ENCODE measurements around the gene CNTNAP2.
A peak's percentile ranks its signal among the peaks of the same experiment; 100 is the strongest.

Gene CNTNAP2

DNA sequence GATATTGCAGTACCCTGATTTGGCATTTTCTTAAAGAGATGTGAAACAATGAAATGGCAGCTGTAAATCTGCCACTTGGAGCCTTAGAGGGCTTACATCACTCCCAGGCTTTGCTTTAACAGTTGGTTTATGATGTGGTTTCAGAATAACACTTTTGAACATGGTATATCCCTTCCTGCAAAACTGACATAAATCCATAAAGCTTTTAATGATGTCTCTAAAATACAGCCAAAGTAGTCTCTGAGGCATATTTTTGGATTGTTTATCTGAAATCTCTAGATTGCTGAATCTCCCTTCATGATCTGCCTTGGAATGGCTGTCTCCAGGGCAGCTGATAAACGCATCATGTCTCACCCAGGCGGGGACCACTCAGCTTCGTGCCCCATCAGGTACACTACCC is 2096.1 kb downstream of the CNTNAP2 start:
- Histone ChIP-seq H3K4me3 (ENCODE audit: low read depth, low read length) (no peak overlapping the region), H3K4me1 (ENCODE audit: control insufficient read depth, insufficient read depth, low read length) (no peaks in the 10 kb centered on the region), H3K9me3 (ENCODE audit: control insufficient read depth, insufficient read depth, low read depth, low read length) (no peaks in the 10 kb centered on the region), H3K36me3 (ENCODE audit: control insufficient read depth in 2 of 2, insufficient read depth in 1 of 2, low read length in 2 of 2) (no peaks in the 10 kb centered on the region), H3K27ac (ENCODE audit: extremely low read depth, low read depth, low read length) (no peak overlapping the region)
- CTCF ChIA-PET = no interaction called here
- POLR2A ChIA-PET = no interaction called here
- TF ChIP-seq, protein P1, sequence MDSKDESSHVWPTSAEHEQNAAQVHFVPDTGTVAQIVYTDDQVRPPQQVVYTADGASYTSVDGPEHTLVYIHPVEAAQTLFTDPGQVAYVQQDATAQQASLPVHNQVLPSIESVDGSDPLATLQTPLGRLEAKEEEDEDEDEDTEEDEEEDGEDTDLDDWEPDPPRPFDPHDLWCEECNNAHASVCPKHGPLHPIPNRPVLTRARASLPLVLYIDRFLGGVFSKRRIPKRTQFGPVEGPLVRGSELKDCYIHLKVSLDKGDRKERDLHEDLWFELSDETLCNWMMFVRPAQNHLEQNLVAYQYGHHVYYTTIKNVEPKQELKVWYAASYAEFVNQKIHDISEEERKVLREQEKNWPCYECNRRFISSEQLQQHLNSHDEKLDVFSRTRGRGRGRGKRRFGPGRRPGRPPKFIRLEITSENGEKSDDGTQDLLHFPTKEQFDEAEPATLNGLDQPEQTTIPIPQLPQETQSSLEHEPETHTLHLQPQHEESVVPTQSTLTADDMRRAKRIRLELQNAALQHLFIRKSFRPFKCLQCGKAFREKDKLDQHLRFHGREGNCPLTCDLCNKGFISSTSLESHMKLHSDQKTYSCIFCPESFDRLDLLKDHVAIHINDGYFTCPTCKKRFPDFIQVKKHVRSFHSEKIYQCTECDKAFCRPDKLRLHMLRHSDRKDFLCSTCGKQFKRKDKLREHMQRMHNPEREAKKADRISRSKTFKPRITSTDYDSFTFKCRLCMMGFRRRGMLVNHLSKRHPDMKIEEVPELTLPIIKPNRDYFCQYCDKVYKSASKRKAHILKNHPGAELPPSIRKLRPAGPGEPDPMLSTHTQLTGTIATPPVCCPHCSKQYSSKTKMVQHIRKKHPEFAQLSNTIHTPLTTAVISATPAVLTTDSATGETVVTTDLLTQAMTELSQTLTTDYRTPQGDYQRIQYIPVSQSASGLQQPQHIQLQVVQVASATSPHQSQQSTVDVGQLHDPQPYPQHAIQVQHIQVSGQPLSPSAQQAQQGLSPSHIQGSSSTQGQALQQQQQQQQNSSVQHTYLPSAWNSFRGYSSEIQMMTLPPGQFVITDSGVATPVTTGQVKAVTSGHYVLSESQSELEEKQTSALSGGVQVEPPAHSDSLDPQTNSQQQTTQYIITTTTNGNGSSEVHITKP (tag by site-specific recombination; IDR thresholded peaks at IDR 0.05) = 0 out of 2 replicates have a peak, but pooled peaks have one; percentile 13
- TF ChIP-seq, protein P2, sequence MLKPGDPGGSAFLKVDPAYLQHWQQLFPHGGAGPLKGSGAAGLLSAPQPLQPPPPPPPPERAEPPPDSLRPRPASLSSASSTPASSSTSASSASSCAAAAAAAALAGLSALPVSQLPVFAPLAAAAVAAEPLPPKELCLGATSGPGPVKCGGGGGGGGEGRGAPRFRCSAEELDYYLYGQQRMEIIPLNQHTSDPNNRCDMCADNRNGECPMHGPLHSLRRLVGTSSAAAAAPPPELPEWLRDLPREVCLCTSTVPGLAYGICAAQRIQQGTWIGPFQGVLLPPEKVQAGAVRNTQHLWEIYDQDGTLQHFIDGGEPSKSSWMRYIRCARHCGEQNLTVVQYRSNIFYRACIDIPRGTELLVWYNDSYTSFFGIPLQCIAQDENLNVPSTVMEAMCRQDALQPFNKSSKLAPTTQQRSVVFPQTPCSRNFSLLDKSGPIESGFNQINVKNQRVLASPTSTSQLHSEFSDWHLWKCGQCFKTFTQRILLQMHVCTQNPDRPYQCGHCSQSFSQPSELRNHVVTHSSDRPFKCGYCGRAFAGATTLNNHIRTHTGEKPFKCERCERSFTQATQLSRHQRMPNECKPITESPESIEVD (tag by site-specific recombination; IDR thresholded peaks at IDR 0.05) = no peak

DNA sequence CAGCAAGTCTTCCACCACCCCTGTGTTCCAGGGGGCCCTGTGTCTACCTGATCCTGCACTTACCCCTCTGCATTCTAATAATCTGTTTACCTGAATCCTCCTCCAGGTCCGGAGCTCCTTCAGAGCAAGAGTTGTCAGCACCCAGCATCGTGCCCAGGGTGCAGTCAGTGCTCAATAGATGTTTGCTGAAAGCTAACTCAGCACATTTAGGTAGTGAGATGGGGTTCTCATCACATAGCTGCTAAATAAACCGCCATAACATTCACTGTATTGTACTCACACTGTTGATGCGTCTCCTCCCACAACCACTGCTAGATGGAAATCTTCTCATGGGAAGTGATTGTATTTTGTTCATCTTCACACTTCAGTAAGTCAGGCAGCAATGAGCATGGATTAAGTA is 2097.5 kb downstream of the CNTNAP2 start:
- TF ChIP-seq ZIC2 (tag by site-specific recombination; IDR thresholded peaks at IDR 0.05) (no peak), ATF2 (tag by site-specific recombination; IDR thresholded peaks at IDR 0.05; ENCODE audit: low read depth) (no peak), ZNF677 (tag by site-specific recombination; IDR thresholded peaks at IDR 0.05) (no peak), ZNF501 (tag by site-specific recombination; IDR thresholded peaks at IDR 0.05) (no peak), ZNF621 (tag by site-specific recombination; IDR thresholded peaks at IDR 0.05) (no peak), ZFP69B (tag by site-specific recombination; IDR thresholded peaks at IDR 0.05) (no peak), KLF10 (tag by site-specific recombination; IDR thresholded peaks at IDR 0.05) (no peak), ZNF433 (tag by site-specific recombination; IDR thresholded peaks at IDR 0.05; ENCODE audit: low read depth) (no peak), ZSCAN5A (tag by site-specific recombination; IDR thresholded peaks at IDR 0.05) (no peak), HOXA7 (CRISPR knock-in tag; IDR thresholded peaks at IDR 0.05; ENCODE audit: borderline replicate concordance) (no peak)
- TF ChIP-seq, protein P3, sequence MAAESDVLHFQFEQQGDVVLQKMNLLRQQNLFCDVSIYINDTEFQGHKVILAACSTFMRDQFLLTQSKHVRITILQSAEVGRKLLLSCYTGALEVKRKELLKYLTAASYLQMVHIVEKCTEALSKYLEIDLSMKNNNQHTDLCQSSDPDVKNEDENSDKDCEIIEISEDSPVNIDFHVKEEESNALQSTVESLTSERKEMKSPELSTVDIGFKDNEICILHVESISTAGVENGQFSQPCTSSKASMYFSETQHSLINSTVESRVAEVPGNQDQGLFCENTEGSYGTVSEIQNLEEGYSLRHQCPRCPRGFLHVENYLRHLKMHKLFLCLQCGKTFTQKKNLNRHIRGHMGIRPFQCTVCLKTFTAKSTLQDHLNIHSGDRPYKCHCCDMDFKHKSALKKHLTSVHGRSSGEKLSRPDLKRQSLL (tag by site-specific recombination; IDR thresholded peaks at IDR 0.05) = no peak
- TF ChIP-seq, protein P4, sequence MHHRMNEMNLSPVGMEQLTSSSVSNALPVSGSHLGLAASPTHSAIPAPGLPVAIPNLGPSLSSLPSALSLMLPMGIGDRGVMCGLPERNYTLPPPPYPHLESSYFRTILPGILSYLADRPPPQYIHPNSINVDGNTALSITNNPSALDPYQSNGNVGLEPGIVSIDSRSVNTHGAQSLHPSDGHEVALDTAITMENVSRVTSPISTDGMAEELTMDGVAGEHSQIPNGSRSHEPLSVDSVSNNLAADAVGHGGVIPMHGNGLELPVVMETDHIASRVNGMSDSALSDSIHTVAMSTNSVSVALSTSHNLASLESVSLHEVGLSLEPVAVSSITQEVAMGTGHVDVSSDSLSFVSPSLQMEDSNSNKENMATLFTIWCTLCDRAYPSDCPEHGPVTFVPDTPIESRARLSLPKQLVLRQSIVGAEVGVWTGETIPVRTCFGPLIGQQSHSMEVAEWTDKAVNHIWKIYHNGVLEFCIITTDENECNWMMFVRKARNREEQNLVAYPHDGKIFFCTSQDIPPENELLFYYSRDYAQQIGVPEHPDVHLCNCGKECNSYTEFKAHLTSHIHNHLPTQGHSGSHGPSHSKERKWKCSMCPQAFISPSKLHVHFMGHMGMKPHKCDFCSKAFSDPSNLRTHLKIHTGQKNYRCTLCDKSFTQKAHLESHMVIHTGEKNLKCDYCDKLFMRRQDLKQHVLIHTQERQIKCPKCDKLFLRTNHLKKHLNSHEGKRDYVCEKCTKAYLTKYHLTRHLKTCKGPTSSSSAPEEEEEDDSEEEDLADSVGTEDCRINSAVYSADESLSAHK (tag by site-specific recombination; IDR thresholded peaks at IDR 0.05) = no peak
- ChIA-PET POLR2A (no interaction called here), CTCF (no interaction called here)
- Histone ChIP-seq H3K9me3 (ENCODE audit: control insufficient read depth, insufficient read depth, low read depth, low read length) (no peaks in the 10 kb centered on the region), H3K4me3 (ENCODE audit: low read depth, low read length) (no peak overlapping the region), H3K4me1 (ENCODE audit: control insufficient read depth, insufficient read depth, low read length) (no peaks in the 10 kb centered on the region), H3K36me3 (ENCODE audit: control insufficient read depth in 2 of 2, insufficient read depth in 1 of 2, low read length in 2 of 2) (no peaks in the 10 kb centered on the region), H3K27ac (ENCODE audit: extremely low read depth, low read depth, low read length) (no peak overlapping the region)
